Fibroblast of lung (primary cell): ENCODE results near the gene AVPR1B. TPM values are rescaled to one million over a fixed set of nuclear protein-coding genes. Genes with fewer than 3 reads are reported as not detected.

ENCODE experiments used
- DNase-seq, 2 donors: peaks; one replicate each; pipeline versions ENCODE4 v3.0.0 to v3.0.0-alpha.2; 2010; ENCODE audit warnings: low read depth in 2 of 2
- H2AFZ ChIP-seq: 2 replicates; pipeline ENCODE4 v1.5.1; 2012; ENCODE audit warnings: low read length, control low read depth, inconsistent platforms
- H3K27ac ChIP-seq: 2 replicates; pipeline ENCODE4 v1.5.1; 2011; ENCODE audit warnings: low read length, control low read depth; ENCODE audit not compliant: insufficient read depth
- H3K27me3 ChIP-seq: 2 replicates; pipeline ENCODE4 v1.5.1; 2011; ENCODE audit warnings: mild to moderate bottlenecking, low read length; ENCODE audit not compliant: control insufficient read depth, insufficient read depth
- H3K36me3 ChIP-seq: 2 replicates; pipeline ENCODE4 v1.5.1; 2011; ENCODE audit warnings: low read length; ENCODE audit not compliant: control insufficient read depth, insufficient read depth
- H3K4me1 ChIP-seq: 2 replicates; pipeline ENCODE4 v1.5.1; 2011; ENCODE audit warnings: low read length; ENCODE audit not compliant: control insufficient read depth, insufficient read depth; ENCODE audit errors: extremely low read depth
- H3K4me2 ChIP-seq: 2 replicates; pipeline ENCODE4 v1.5.1; 2011; ENCODE audit warnings: low read length, control low read depth; ENCODE audit not compliant: insufficient read depth; ENCODE audit errors: extremely low read depth
- H3K4me3 ChIP-seq, 4 experiments: fragments of 200-600 bp in 1 of 4; sonication (generic) in 1 of 4; replicated peaks in 1 of 4; 2 replicates each; pipeline ENCODE4 v1.5.1; 2011 to 2016; ENCODE audit warnings: low read length in 4 of 4, low read depth in 3 of 4, mild to moderate bottlenecking in 3 of 4, control low read depth in 2 of 4, inconsistent platforms in 1 of 4, mixed read lengths in 1 of 4; ENCODE audit not compliant: insufficient read depth in 1 of 4; ENCODE audit errors: control extremely low read depth in 1 of 4
- H3K79me2 ChIP-seq: 2 replicates; pipeline ENCODE4 v1.5.1; 2012; ENCODE audit warnings: mild to moderate bottlenecking, low read length, inconsistent platforms; ENCODE audit not compliant: control insufficient read depth, insufficient read depth
- H3K9ac ChIP-seq: 2 replicates; pipeline ENCODE4 v1.5.1; 2011; ENCODE audit warnings: mild to moderate bottlenecking, low read length, control low read depth; ENCODE audit not compliant: insufficient read depth
- H3K9me3 ChIP-seq: 2 replicates; pipeline ENCODE4 v1.5.1; 2012; ENCODE audit warnings: low read depth, low read length; ENCODE audit not compliant: control insufficient read depth, insufficient read depth
- H4K20me1 ChIP-seq: 2 replicates; pipeline ENCODE4 v1.5.1; 2011; ENCODE audit warnings: low read length; ENCODE audit not compliant: control insufficient read depth, insufficient read depth; ENCODE audit errors: extremely low read depth
- EZH2 ChIP-seq: IDR thresholded peaks from 2 replicates; pipeline ENCODE4 v1.5.1; 2012; ENCODE audit warnings: low read length, control low read depth, mild to moderate bottlenecking; ENCODE audit errors: missing control alignments
- polyA plus RNA-seq, 2 donors: library from polyadenylated mRNA; depleted of rRNA in 1 of 2; stranded (reverse) in 1 of 2; unstranded in 1 of 2; fragments of >200 nt; gene quantifications; 2 replicates each; pipeline ENCODE4 v1.2.1, GENCODE V29; 2011 to 2012; ENCODE audit warnings: missing spikeins in 1 of 2
- total RNA-seq: library from RNA; depleted of rRNA; stranded (reverse); fragments of >200 nt; gene quantifications from 2 replicates; pipeline ENCODE4 v1.2.1, GENCODE V29; 2014
- TF ChIP-seq, protein P1 (sequence below), 2 donors: IDR thresholded peaks in 1 of 2; conservative IDR thresholded peaks in 1 of 2; 1 replicate in 1 of 2; 2 replicates in 1 of 2; pipeline ENCODE4 v1.5.1; 2011 to 2012; ENCODE audit warnings: low read length in 2 of 2, control low read depth in 1 of 2, inconsistent platforms in 1 of 2, low read depth in 1 of 2, mild to moderate bottlenecking in 1 of 2

Gene AVPR1B
- total and polyA plus RNA-seq, 2 donors (not counting 1 experiment from before 2014, with no cell fraction given) = not detected

DNA sequence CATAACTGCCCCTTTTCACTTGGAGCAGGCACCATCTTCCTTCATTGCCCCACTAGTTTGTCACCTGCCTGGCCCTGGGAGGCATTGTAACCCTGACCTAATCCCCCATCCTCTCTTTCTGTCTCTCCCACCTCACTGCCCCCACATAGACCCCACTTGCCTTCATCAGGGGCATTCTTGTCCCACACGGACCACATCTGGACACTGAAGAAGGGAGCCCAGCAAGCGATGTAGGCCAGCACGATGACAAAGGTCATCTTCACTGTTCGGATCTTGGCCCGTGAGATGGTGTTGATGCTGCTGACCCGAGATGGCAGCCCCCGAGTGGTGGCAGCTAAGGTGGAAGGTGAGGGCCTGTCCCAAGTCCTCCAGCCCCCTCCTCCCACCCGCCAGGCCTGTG is 1.4 kb downstream of the AVPR1B start:
- Histone ChIP-seq H3K4me2 (no peak overlapping the region), H3K36me3 (no peaks in the 10 kb centered on the region), H4K20me1 (no peaks in the 10 kb centered on the region), H3K27me3 (peaks cover 26% of the 10 kb centered on the region), H3K27ac (no peak overlapping the region), H2AFZ (no peak overlapping the region), H3K4me1 (no peaks in the 10 kb centered on the region), H3K79me2 (no peaks in the 10 kb centered on the region), H3K4me3 (no peak overlapping the region), H3K9ac (no peak overlapping the region), H3K9me3 (no peaks in the 10 kb centered on the region)
- DNase-seq = no peak
- TF ChIP-seq, protein P1, sequence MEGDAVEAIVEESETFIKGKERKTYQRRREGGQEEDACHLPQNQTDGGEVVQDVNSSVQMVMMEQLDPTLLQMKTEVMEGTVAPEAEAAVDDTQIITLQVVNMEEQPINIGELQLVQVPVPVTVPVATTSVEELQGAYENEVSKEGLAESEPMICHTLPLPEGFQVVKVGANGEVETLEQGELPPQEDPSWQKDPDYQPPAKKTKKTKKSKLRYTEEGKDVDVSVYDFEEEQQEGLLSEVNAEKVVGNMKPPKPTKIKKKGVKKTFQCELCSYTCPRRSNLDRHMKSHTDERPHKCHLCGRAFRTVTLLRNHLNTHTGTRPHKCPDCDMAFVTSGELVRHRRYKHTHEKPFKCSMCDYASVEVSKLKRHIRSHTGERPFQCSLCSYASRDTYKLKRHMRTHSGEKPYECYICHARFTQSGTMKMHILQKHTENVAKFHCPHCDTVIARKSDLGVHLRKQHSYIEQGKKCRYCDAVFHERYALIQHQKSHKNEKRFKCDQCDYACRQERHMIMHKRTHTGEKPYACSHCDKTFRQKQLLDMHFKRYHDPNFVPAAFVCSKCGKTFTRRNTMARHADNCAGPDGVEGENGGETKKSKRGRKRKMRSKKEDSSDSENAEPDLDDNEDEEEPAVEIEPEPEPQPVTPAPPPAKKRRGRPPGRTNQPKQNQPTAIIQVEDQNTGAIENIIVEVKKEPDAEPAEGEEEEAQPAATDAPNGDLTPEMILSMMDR (conservative IDR thresholded peaks at IDR 0.05 in 1 of 2, IDR thresholded peaks at IDR 0.05 in 1 of 2; ENCODE audit: low read depth in 1 of 2, low read length in 2 of 2) = no peak
- no peak for TF ChIP-seq EZH2

DNA sequence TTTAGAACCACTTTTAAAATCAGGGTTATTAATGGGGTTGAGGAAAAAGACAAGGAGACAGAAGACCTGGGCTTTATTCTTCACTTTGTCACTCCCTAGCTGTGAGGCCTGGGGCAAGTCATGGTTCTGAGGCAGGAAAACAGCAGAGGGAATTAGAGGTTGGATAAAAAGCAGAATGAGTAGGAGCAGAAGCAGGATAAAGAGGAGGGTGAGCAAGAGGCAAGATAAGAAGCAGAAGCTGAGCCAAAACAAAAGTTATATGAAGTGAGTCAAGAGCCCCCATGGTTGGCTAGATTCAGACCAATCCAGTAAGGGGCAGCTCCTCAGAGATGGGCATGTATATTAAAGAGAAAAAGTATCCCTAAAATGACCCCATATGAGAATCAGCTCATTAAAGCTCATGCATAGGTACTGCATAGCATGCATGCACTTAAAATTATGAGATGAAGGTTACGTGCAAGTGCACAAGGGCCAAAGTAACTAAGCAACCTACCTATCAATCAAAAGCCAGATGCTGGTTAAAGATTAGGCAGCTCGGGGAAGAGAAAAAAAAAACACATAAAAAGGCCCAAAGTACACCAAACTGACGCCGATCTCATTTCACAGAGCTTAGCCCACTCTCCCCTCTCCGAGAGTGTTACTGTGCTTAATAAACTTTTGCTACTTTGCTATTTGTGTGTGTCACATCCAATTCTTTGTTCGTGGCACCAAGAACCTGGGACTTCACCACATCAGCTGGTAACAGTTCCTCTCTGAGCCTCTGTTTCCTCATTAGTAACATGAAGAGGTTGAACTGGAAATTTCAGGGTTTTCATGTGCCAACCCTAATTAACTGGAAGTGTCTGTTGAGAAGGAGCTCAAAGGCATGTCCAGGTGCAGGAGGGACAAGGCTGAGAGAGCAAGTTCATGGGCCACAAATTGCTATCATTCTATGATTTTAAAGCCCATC is 2.2 kb downstream of the AVPR1B start:
- Histone ChIP-seq H4K20me1 (no peaks in the 10 kb centered on the region), H3K36me3 (no peaks in the 10 kb centered on the region), H3K9ac (no peak overlapping the region), H3K4me2 (no peak overlapping the region), H3K27me3 (peaks cover 26% of the 10 kb centered on the region), H3K79me2 (no peaks in the 10 kb centered on the region), H3K27ac (no peak overlapping the region), H3K4me3 (no peak overlapping the region), H3K4me1 (no peaks in the 10 kb centered on the region), H2AFZ (no peak overlapping the region), H3K9me3 (no peaks in the 10 kb centered on the region)
- DNase-seq = peak in 1 of 2 donors; percentile 35
- TF ChIP-seq, protein P1 (conservative IDR thresholded peaks at IDR 0.05 in 1 of 2, IDR thresholded peaks at IDR 0.05 in 1 of 2; ENCODE audit: low read depth in 1 of 2, low read length in 2 of 2) = no peak
- TF ChIP-seq EZH2 = no peak

DNA sequence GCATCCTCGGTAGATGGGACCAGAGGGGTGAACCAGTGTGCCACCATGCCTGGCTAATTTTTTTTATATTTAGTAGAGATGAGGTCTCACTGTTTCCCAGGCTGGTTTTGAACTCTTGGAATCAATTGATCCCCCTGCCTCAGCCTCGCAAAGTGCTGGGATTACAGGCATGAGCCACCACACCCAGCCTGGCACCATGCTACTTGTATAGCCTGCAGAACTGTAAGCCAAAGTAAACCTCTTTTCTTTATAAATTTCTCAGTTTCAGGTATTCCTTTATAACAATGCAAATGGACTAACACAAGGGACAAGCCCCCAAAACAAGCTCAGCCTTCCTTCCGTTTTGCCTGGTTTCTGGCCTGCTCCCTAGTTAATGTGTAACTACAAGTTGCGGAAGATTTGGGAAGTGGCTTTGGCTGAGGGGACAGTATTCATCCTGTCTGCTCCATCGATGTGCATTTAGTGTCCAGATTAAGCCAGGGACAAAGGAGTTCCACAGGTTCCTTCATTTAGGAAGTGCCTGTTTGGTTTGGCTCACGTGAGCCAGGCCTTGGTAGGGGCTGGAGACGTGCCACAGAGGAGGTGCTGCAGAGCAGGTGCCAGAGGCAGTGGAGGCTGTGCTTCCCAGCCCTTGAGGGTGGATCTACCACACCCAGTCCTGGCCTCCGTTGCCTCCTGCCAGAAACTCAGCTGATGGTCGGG is 4.4 kb downstream of the AVPR1B start:
- no peak for TF ChIP-seq EZH2
- TF ChIP-seq, protein P1 (conservative IDR thresholded peaks at IDR 0.05 in 1 of 2, IDR thresholded peaks at IDR 0.05 in 1 of 2; ENCODE audit: low read depth in 1 of 2, low read length in 2 of 2) = no peak
- no peak overlapping the region for H2AFZ ChIP-seq
- no peak overlapping the region for H3K4me3 ChIP-seq
- H3K4me2 ChIP-seq = no peak overlapping the region
- no peaks in the 10 kb centered on the region for H3K4me1 ChIP-seq
- DNase-seq = no peak
- no peak overlapping the region for H3K9ac ChIP-seq
- H3K9me3 ChIP-seq = no peaks in the 10 kb centered on the region
- H3K27ac ChIP-seq = no peak overlapping the region
- peaks cover 27% of the 10 kb centered on the region for H3K27me3 ChIP-seq
- H4K20me1 ChIP-seq = no peaks in the 10 kb centered on the region
- H3K79me2 ChIP-seq = no peaks in the 10 kb centered on the region
- no peaks in the 10 kb centered on the region for H3K36me3 ChIP-seq
